M059J (cell line): ENCODE measurements around the gene GPR15. TPM values are rescaled to one million over a fixed set of nuclear protein-coding genes. Genes with fewer than 3 reads are reported as not detected.
A peak's percentile ranks its signal among the peaks of the same experiment; 100 is the strongest.

ENCODE experiments used
- DNase-seq: peaks from one replicate; pipeline ENCODE4 v3.0.0-alpha.2; 2012; ENCODE audit warnings: low read depth
- total RNA-seq: library from RNA; depleted of rRNA; stranded (reverse); fragments of >200 nt; shearing (Covaris generic); gene quantifications from 2 replicates; pipeline ENCODE4 v1.2.3, GENCODE V29; 2014; rRNA removed

The GPR15 gene
- total RNA-seq: 27.8 and 41.3 TPM in 2 replicates

DNA sequence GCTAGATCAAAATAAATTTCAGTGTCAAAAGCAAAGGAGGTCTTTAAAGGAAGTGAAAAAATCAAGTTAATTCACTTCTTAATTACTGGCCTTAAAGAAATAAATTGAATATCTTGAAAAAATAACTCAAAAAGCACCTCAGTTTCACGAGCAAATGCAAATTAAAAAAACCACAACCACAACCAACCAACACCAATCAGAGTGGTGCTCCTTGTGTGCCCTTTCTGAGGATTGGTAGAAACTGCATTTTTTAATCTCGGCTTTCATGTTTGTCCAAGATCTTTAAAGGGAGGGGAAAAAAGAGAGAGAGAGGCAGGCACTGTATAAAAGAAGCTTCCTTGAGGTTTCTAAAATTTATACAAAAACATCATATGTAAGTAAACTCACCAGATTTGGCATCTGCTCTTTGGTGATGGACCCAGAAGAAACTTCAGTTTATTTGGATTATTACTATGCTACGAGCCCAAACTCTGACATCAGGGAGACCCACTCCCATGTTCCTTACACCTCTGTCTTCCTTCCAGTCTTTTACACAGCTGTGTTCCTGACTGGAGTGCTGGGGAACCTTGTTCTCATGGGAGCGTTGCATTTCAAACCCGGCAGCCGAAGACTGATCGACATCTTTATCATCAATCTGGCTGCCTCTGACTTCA is at the start of gene GPR15:
Gene GPR15 (plus strand): TSS at position 357 of the 653 bp plus-strand sequence. CDS start 56 bp downstream, at position 413.
- peak; percentile 67 for DNase-seq

- peak; percentile 73 for DNase-seq
Measured at GRCh38 chr3:98482717-98483482, 48.9 kb upstream of the GPR15 start.

GRCh38 chr3:98483626-98484025 is 48.2 kb upstream of the GPR15 start:
- no peak for DNase-seq

DNA sequence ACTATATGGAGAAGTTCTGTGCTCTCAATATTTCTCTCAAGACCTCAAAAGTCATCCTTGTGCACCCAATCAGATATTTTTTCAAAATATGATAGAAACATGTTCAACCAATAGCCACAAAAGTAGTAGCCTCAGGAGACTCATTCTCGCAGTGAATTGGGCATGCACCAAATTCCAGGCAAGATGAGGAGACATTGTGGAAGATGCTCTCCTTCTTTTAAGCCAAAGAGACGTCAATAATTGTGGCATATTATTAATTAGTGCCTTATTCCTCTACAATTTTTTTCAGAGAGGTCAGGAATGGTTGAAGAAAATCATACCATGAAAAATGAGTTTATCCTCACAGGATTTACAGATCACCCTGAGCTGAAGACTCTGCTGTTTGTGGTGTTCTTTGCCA is 34.4 kb upstream of the GPR15 start, which contains the start of gene OR5K2:
Gene OR5K2 (plus strand): TSS at position 301 of the 400 bp plus-strand sequence. CDS start 0 bp downstream, at position 301.
- no peak for DNase-seq

DNA sequence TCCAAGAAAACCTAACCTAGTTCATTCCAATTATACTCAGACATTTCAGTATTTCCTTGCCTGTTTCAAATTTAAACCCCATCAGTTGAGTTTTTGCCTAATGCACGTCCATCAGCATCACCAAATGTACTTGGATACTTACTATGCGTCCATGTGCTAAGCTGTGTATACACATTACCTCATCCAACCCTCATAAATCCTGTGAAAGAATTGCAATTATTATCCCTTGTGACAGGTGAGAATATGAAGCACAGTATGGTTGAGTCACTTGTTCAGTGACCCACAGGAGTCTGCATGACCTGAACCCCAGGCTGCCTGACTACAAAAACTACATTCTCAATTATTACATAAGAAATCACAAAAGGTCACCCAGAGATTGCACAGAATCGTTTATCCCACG is 31.8 kb upstream of the GPR15 start:
- DNase-seq: peak; percentile 48

DNA sequence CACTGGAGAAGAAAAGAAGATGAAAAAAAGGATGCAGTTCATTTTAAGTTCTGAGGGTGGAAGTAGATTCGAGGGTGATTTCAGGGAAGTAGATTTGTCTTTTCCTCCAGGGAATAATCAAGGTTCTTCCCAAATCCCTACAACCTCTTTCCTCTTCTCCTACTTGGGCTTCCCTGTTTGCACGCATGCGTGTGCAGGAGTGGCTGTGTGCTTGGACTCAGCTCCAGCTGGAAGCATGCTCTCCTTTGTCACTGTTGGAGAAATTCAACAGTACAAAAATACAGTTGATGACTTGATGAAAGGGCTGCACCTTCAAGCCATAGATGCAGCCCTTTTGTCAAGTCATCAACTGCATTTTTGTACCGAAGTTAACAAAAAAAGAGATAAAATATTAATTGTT is 30.5 kb upstream of the GPR15 start:
- no peak for DNase-seq

GRCh38 chr3:98501863-98502576 is 29.8 kb upstream of the GPR15 start:
- no peak for DNase-seq

GRCh38 chr3:98504539-98504938 is 27.2 kb upstream of the GPR15 start:
- peak; percentile 82 for DNase-seq

DNA sequence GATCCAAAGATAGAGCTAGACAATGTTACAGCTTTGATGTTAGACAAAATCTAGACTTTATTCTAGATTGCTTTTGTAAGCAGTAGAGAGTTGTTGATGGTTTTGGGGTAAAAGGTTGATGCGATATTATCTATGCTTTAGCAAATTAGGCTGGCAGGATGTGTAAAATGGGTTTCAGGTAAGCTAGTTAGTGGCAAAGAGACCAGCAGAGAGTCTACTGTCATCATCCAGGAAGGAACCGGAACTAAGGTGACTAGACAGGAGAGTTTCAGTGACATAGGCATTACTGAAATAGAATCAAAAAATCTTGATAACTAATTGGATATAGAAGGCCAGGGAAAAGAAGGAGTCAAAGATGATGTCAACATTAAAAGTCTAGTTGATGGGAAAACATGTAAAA is 23.2 kb upstream of the GPR15 start:
- no peak for DNase-seq

DNA sequence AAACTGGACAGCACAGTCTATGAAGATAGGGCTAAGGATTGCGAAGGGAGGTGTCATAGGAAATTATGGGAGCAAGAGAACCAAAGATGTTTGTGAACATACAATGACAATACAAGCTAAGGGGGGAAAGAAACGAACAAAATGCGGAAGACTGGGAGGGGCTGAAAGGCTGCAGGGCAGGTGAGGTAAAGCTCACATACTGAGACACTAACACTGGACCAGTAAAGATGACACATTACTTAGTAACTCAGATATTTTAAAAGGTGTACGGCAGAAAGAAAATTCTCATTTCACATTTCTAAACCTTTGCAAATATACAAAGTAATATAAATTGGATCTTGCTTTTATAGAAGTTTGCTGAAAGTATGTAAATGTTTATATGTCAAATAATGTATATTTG is 19.2 kb upstream of the GPR15 start:
- DNase-seq: no peak

- peak; percentile 91 for DNase-seq
Measured at GRCh38 chr3:98513091-98513511, 18.7 kb upstream of the GPR15 start.

GRCh38 chr3:98513736-98514135 is 18.0 kb upstream of the GPR15 start:
- no peak for DNase-seq

DNA sequence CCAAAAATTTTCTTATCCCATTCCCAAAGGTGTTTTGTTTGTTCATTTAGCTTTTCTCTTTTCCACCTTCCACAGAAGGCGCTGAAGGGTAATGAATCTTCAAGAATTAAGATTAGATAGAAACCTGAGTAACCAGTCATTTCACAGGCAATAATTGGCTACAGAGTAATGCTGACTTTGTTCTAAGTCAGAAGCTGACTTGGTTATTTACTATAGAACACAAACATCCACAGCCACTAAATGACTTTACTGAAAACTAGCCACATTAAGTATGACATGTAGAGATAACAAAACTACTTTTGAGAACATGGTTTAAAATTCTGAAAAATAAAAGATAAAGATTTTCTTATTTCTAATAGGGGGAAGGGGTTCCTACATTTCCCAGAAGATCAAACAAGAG is 16.8 kb upstream of the GPR15 start:
- no peak for DNase-seq

DNA sequence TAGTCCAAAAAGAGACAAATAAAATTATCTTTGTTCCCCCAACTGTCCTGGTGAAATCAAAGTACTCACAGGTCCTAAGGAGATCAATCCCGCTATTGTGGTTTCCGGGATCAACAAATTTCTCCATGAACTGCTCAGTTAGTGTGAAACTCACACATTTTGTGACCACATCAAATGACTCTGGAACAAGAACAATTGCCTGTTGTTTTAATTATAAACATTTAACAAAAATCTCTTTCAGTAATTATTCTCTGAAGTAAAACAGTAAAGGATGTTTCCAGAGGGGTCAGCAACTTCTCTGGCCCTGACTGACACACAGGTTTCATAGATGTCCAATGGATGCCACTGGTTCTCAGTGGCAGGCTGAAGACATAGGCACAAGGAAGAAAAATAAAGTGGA is 13.0 kb upstream of the GPR15 start:
- DNase-seq: no peak

- DNase-seq: no peak
Measured at GRCh38 chr3:98519351-98519750, 12.4 kb upstream of the GPR15 start.

DNA sequence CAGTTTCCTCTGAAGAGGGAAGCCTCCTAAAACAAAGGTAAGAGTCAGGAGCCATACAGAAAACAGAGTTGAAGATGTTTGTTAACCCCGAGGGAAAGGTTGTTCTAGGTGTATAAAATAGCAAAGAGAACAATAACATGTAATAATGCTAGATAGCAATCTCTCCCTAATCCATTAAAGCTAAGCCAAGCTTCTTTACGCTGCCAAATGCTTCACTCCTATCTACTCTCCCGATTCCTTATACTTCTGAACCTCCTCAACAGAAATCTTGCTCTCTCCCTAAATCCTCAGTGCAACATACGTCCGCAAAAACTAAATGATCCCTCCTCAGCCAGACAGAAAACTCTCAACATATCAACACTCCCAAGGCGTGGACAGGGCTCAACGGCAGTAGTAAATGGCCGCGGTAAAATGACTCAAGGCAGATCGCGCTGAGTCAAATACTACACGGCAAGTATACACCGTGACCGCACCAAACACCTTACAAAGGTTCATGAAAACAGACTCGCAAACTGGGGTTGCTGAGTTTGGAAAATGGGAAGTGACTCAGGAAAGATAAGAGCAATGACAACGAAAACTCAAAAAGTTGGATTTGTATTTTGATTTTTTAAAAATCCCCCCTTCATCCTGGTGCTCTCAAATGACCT is 9.8 kb upstream of the GPR15 start:
- DNase-seq: peak; percentile 92

- DNase-seq: peak; percentile 99
Measured at GRCh38 chr3:98522544-98523281, 9.1 kb upstream of the GPR15 start, which contains the start of gene CLDND1. CLDND1 (minus strand) TSS chr3:98522902; CDS start chr3:98521424, 1,478 bp downstream.

DNA sequence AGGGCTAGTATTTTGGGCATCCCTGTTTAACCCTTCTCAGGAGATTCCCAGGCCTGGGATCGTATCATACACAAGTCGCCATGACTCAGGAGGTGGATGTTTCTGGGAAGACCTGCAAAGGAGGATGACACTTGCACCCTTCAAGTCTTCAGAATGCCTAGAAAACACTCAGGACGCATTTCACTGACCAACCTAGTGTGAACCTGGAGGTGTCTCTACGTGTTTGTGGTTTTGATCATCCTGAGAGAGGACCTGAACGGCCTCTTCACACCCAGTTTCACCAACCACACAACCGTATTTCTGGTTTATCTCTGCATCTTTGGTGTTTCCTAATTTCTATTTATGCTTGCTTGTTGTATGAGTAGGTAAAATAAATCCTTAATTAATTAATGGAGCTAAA is 6.3 kb upstream of the GPR15 start:
- no peak for DNase-seq

DNA sequence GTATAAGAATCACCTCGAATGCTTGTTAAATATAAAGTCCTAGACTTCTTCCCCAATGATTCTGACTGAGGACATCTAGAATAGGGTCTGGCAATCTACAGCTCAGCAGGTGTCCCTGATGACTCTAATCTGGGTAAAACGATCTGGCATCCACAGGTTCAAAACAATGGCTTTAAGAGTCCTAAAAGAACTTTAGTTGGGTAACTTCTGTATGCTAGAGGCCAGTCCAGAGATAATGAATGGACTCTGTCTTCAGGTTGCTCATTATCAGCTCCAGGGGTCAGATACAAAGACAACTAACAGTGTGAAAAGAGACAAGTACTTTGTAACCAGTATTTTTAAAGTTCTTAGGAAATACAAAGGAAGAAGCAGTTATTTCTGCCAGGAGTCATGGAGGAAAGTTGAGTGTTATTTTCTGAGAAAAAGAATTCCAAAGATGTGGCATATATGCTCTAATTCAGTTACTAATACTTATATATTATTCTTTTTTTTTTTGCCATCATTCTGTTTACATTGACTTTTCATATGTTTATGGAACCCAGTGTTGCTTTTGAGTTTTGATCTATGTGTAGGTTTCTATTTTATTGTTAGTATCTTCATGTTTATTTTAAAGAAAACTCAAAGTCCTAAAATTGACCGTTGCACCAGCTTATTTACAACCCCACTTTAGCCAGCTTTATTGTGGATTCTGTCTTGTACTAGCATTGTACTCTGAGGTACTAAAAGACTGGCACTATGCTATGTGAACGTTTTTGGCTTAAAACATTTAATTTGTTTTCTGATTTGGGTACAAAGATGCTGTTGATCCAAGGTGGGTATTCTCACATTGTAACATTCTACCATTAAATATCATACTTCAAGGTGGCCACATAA is 3.1 kb upstream of the GPR15 start:
- DNase-seq: no peak

DNA sequence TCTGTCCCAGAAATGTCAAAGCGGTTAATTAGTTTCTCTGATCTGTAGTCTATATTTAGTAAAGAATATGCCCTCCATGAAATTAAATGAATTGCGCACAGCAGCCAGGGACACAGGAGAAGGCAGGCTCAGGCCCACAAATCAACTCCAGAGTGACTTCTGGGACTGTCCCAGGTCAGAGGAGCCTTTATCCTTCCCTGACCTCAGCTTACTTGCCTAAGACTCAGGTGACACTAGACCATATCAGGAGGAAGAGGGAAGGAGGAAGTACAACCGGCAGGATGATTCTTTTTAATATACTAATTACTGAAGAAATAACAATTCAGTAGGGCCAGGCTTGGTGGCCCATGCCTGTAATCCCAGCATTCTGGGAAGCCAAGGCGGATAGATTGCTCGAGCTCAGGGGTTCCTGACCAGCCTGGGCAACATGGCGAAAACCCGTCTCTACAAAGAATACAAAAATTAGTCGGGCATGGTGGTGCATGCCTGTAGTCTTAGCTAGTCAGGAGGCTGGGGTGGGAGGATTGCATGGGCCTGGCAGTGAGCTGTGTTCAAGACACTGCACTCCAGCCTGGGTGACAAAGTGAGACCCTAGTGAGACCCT is 1.8 kb upstream of the GPR15 start:
- no peak for DNase-seq
